ENCODE data around the gene BACH1.
A peak's percentile ranks its signal among the peaks of the same experiment; 100 is the strongest.
"Not testable (repeated sequence)": the region's sequence is repeated elsewhere in the genome, so short reads cannot be mapped to it uniquely, and the experiment has no call there.

Gene BACH1

GRCh38 chr21:29298348-29299045 lies at the start of gene BACH1:
Gene BACH1, plus strand, starts transcription at chr21:29298922. Its CDS starts 22,359 bp downstream, at chr21:29321281.
- H3K27me3 ChIP-seq (ENCODE audit: control insufficient read depth, insufficient read depth, low read length) = no peaks in the 10 kb centered on the region
- no peaks in the 10 kb centered on the region for H3K36me3 ChIP-seq (ENCODE audit: control insufficient read depth, insufficient read depth, low read length)
- peak within 1 kb of the TSS; percentile 89 for H3K27ac ChIP-seq (ENCODE audit: low read depth, low read length)
- H3K4me3 ChIP-seq (ENCODE audit: low read length) = peak within 1 kb of the TSS; percentile 84
- peaks cover 10% of the 10 kb centered on the region for H3K4me1 ChIP-seq (ENCODE audit: control insufficient read depth, insufficient read depth, low read length)
- peak within 1 kb of the TSS; percentile 66 for H3K9ac ChIP-seq (ENCODE audit: low read length)

- H3K4me3 ChIP-seq (ENCODE audit: low read length); H3K27ac ChIP-seq (ENCODE audit: low read depth, low read length); H3K4me1 ChIP-seq (ENCODE audit: control insufficient read depth, insufficient read depth, low read length); H3K27me3 ChIP-seq (ENCODE audit: control insufficient read depth, insufficient read depth, low read length); H3K36me3 ChIP-seq (ENCODE audit: control insufficient read depth, insufficient read depth, low read length); H3K9ac ChIP-seq (ENCODE audit: low read length): not testable (repeated sequence)
Measured at GRCh38 chr21:29249289-29249688, 49.4 kb upstream of the BACH1 start.

GRCh38 chr21:29250636-29251035 lies 48.1 kb upstream of the BACH1 start:
- Histone ChIP-seq H3K9ac (ENCODE audit: low read length) (no peak overlapping the region), H3K4me1 (ENCODE audit: control insufficient read depth, insufficient read depth, low read length) (peaks cover under 1% of the 10 kb centered on the region), H3K36me3 (ENCODE audit: control insufficient read depth, insufficient read depth, low read length) (no peaks in the 10 kb centered on the region), H3K27me3 (ENCODE audit: control insufficient read depth, insufficient read depth, low read length) (no peaks in the 10 kb centered on the region), H3K4me3 (ENCODE audit: low read length) (no peak overlapping the region), H3K27ac (ENCODE audit: low read depth, low read length) (no peak overlapping the region)

- not testable (repeated sequence) for H3K27me3 ChIP-seq (ENCODE audit: control insufficient read depth, insufficient read depth, low read length); H3K27ac ChIP-seq (ENCODE audit: low read depth, low read length); H3K4me3 ChIP-seq (ENCODE audit: low read length); H3K4me1 ChIP-seq (ENCODE audit: control insufficient read depth, insufficient read depth, low read length); H3K36me3 ChIP-seq (ENCODE audit: control insufficient read depth, insufficient read depth, low read length); H3K9ac ChIP-seq (ENCODE audit: low read length)
Measured at GRCh38 chr21:29253861-29254260, 44.9 kb upstream of the BACH1 start.

- Histone ChIP-seq H3K36me3 (ENCODE audit: control insufficient read depth, insufficient read depth, low read length) (no peaks in the 10 kb centered on the region), H3K9ac (ENCODE audit: low read length) (no peak overlapping the region), H3K27ac (ENCODE audit: low read depth, low read length) (no peak overlapping the region), H3K4me1 (ENCODE audit: control insufficient read depth, insufficient read depth, low read length) (no peaks in the 10 kb centered on the region), H3K27me3 (ENCODE audit: control insufficient read depth, insufficient read depth, low read length) (no peaks in the 10 kb centered on the region), H3K4me3 (ENCODE audit: low read length) (no peak overlapping the region)
Measured at GRCh38 chr21:29254550-29254949, 44.2 kb upstream of the BACH1 start.

GRCh38 chr21:29256126-29256910 lies 42.4 kb upstream of the BACH1 start:
- no peaks in the 10 kb centered on the region for H3K4me1 ChIP-seq (ENCODE audit: control insufficient read depth, insufficient read depth, low read length)
- no peak overlapping the region for H3K9ac ChIP-seq (ENCODE audit: low read length)
- H3K36me3 ChIP-seq (ENCODE audit: control insufficient read depth, insufficient read depth, low read length) = no peaks in the 10 kb centered on the region
- no peak overlapping the region for H3K4me3 ChIP-seq (ENCODE audit: low read length)
- no peak overlapping the region for H3K27ac ChIP-seq (ENCODE audit: low read depth, low read length)
- no peaks in the 10 kb centered on the region for H3K27me3 ChIP-seq (ENCODE audit: control insufficient read depth, insufficient read depth, low read length)

GRCh38 chr21:29257701-29258100 lies 41.0 kb upstream of the BACH1 start:
- Histone ChIP-seq H3K36me3 (ENCODE audit: control insufficient read depth, insufficient read depth, low read length) (no peaks in the 10 kb centered on the region), H3K4me1 (ENCODE audit: control insufficient read depth, insufficient read depth, low read length) (no peaks in the 10 kb centered on the region), H3K27ac (ENCODE audit: low read depth, low read length) (no peak overlapping the region), H3K27me3 (ENCODE audit: control insufficient read depth, insufficient read depth, low read length) (no peaks in the 10 kb centered on the region), H3K4me3 (ENCODE audit: low read length) (no peak overlapping the region), H3K9ac (ENCODE audit: low read length) (no peak overlapping the region)

- H3K27me3 ChIP-seq (ENCODE audit: control insufficient read depth, insufficient read depth, low read length) = no peaks in the 10 kb centered on the region
- no peaks in the 10 kb centered on the region for H3K4me1 ChIP-seq (ENCODE audit: control insufficient read depth, insufficient read depth, low read length)
- H3K4me3 ChIP-seq (ENCODE audit: low read length) = no peak overlapping the region
- H3K27ac ChIP-seq (ENCODE audit: low read depth, low read length) = no peak overlapping the region
- no peak overlapping the region for H3K9ac ChIP-seq (ENCODE audit: low read length)
- H3K36me3 ChIP-seq (ENCODE audit: control insufficient read depth, insufficient read depth, low read length) = no peaks in the 10 kb centered on the region
Measured at GRCh38 chr21:29258626-29259338, 39.9 kb upstream of the BACH1 start.

GRCh38 chr21:29260461-29260860 lies 38.3 kb upstream of the BACH1 start:
- no peak overlapping the region for H3K4me3 ChIP-seq (ENCODE audit: low read length)
- no peaks in the 10 kb centered on the region for H3K4me1 ChIP-seq (ENCODE audit: control insufficient read depth, insufficient read depth, low read length)
- H3K9ac ChIP-seq (ENCODE audit: low read length) = no peak overlapping the region
- H3K27me3 ChIP-seq (ENCODE audit: control insufficient read depth, insufficient read depth, low read length) = no peaks in the 10 kb centered on the region
- H3K27ac ChIP-seq (ENCODE audit: low read depth, low read length) = no peak overlapping the region
- no peaks in the 10 kb centered on the region for H3K36me3 ChIP-seq (ENCODE audit: control insufficient read depth, insufficient read depth, low read length)

- no peak overlapping the region for H3K27ac ChIP-seq (ENCODE audit: low read depth, low read length)
- no peaks in the 10 kb centered on the region for H3K4me1 ChIP-seq (ENCODE audit: control insufficient read depth, insufficient read depth, low read length)
- H3K4me3 ChIP-seq (ENCODE audit: low read length) = no peak overlapping the region
- H3K9ac ChIP-seq (ENCODE audit: low read length) = no peak overlapping the region
- no peaks in the 10 kb centered on the region for H3K27me3 ChIP-seq (ENCODE audit: control insufficient read depth, insufficient read depth, low read length)
- H3K36me3 ChIP-seq (ENCODE audit: control insufficient read depth, insufficient read depth, low read length) = no peaks in the 10 kb centered on the region
Measured at GRCh38 chr21:29261555-29262540, 36.9 kb upstream of the BACH1 start.

GRCh38 chr21:29264721-29265120 lies 34.0 kb upstream of the BACH1 start:
- H3K27me3 ChIP-seq (ENCODE audit: control insufficient read depth, insufficient read depth, low read length) = no peaks in the 10 kb centered on the region
- no peaks in the 10 kb centered on the region for H3K4me1 ChIP-seq (ENCODE audit: control insufficient read depth, insufficient read depth, low read length)
- no peaks in the 10 kb centered on the region for H3K36me3 ChIP-seq (ENCODE audit: control insufficient read depth, insufficient read depth, low read length)
- H3K27ac ChIP-seq (ENCODE audit: low read depth, low read length) = no peak overlapping the region
- no peak overlapping the region for H3K9ac ChIP-seq (ENCODE audit: low read length)
- no peak overlapping the region for H3K4me3 ChIP-seq (ENCODE audit: low read length)

Data from rectal smooth muscle tissue (tissue), 1 donor.